ENCODE measurements around the gene ORAI3.
A peak's percentile ranks its signal among the peaks of the same experiment; 100 is the strongest.
"Not testable (repeated sequence)": the region's sequence is repeated elsewhere in the genome, so short reads cannot be mapped to it uniquely, and the experiment has no call there.

The ORAI3 gene

DNA sequence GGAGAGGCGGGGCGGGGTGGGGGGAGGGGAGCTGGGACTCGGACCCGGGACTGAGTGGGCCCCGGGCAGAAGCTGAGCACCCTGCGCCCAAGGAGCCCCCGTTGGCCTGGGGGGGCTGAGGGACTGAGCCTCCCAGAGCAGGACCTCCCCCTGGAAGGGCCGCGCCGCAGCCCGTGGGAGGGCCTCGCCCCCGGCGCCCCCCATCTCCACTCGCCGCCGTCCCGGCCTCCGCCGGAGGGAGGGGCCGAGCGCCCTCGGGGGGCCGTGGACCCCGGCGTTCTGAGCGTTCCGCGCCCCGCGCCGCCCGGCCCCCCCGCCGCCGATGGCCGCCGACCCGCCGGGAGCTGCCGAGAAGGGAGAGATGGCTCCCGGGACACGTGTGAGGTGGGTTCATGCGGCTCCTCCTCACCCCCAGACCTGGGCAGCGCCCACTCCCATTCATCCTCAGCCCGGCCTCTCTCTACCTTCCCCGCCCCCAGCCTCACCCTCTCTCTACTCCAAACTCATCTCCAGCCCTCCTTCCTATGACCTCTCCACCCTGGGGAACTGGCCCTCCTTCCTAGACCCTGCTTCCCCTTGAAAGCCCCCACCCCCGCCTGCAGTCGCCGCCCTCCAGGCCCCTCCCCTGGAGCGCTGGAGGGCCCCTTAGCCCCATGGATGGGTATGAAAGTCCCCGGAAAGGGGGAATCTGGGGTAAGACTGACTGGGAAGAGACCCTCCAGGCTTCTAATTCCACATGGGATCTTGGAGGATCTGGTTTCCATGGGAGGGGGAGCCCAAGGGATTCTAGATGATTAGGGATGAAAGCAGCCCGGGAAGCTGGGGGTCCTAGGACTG is 24.6 kb upstream of the ORAI3 start:
- no peak for DNase-seq

GRCh38 chr16:30924913-30925631 is 23.8 kb upstream of the ORAI3 start:
- DNase-seq = no peak

DNA sequence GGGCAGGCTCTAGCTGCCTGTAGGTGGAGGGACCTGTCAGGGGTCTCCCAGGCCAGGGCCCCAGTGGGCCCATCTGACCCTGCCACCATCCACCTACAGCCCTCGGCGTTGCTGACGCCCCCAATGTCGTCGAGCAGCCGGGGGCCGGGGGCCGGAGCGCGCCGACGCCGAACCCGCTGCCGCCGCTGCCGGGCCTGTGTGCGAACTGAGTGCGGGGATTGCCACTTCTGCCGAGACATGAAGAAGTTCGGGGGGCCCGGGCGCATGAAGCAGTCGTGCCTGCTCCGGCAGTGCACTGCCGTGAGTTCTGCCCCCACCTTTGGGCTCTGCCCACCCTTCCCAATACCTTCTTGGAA is 23.3 kb upstream of the ORAI3 start:
- DNase-seq = no peak

DNA sequence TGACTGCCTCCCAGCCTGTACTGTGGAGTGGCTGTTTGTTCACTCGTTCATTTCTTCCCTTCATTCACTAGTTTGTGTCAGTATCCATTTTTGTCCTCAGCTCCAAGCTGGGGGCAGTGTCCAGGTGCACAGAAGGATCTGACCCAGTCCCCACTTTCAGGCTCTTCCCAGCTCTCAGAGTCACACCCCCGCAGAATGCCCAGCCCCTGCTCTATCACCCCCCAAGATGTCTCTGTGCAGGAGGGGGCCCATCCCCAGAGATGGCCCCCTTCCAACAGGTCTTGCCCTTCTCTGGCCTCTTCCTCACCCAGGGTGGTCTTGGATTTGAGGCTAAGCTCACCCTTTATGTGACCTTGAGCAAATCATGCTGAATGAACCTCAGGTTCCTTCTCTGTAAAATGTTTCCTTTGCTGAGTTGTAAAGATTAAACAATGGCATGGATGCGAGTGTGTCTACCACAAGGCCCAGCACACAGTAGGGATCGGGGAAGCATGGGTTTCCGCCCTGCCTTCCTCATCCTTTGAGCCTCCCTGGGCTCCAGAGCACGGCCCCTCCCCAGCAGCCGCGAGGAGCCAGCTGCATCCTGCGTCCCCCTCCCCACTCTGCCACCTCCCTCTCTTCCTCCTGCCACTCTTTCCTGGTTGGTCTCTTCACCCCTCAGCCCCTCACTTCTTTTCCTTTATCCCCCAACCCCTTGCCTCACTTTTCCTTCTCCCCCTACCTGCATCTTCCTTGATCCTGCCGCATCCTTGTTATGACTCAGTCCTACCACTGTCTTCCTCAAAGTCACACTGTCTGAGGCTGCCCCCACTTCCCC is 22.7 kb upstream of the ORAI3 start:
- DNase-seq = no peak

- DNase-seq = no peak
These were observed 21.7 kb upstream of the ORAI3 start for GRCh38 chr16:30926937-30927788.

DNA sequence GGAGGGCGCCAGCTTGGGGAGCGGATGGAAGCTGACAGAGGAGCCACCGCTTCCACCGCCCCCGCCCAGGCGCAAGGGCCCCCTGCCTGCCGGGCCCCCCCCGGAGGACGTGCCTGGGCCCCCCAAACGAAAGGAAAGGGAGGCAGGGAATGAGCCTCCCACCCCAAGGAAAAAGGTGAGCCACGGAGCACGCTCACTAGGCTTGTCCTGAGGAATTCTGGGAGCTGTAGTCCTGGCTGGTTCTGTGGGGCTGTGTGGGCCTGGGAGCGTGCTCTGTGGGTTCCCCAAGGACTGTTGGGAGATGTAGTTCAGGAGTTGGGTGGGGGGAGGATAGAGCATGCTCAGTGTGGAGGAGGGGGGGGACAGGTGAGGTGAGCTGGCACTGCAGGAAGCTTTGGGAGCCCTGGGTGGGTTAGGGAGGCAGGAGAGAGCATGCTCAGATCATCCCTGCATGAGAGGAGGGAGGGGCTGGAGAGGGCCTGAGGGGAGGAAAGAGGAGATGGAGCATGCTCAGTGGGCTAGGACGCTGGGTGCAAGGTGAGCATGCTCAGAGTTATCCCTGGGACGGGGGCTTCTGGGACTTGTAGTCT is 21.0 kb upstream of the ORAI3 start:
- peak; percentile 87 to 98 for DNase-seq

DNA sequence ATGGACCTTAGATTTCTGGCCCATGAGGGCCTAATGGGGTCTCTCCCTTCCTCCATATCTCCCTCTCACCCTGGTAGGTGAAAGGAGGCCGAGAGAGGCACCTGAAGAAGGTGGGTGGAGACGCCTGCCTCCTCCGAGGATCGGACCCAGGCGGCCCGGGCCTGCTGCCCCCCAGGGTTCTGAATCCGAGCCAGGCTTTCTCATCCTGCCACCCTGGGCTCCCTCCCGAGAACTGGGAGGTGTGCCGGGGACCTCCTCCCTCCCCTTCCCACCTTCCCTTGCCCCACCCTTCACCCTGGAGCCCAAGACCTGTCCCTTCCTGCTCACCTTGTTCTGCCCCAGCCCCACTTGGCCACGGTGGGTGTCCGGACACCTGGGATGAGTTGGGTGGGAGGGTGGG is 20.5 kb upstream of the ORAI3 start:
- no peak for DNase-seq

- DNase-seq = no peak
These were observed 19.7 kb upstream of the ORAI3 start for GRCh38 chr16:30929167-30929566.

DNA sequence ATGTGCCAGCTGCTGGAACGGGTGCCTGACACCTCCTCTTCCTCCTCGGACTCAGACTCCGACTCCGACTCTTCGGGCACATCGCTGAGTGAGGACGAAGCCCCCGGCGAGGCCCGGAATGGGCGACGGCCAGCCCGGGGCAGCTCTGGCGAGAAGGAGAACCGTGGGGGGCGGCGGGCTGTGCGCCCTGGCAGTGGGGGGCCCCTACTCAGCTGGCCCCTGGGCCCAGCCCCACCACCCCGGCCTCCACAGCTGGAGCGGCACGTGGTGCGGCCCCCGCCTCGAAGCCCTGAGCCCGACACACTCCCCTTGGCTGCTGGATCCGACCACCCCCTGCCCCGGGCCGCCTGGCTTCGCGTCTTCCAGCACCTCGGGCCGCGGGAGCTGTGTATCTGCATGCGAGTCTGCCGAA is 18.7 kb upstream of the ORAI3 start:
- DNase-seq = no peak

GRCh38 chr16:30931068-30931650 is 17.7 kb upstream of the ORAI3 start:
- no peak for DNase-seq

GRCh38 chr16:30934827-30935557 is 13.9 kb upstream of the ORAI3 start:
- no peak for DNase-seq

- no peak for DNase-seq
These were observed 11.2 kb upstream of the ORAI3 start for GRCh38 chr16:30937692-30938091.

GRCh38 chr16:30939571-30939970 is 9.3 kb upstream of the ORAI3 start:
- not testable (repeated sequence) for DNase-seq

- DNase-seq = no peak
These were observed 7.1 kb upstream of the ORAI3 start for GRCh38 chr16:30941600-30942425.

- no peak for DNase-seq
These were observed 6.5 kb upstream of the ORAI3 start for GRCh38 chr16:30942426-30942806.

GRCh38 chr16:30944352-30944751 is 4.5 kb upstream of the ORAI3 start:
- no peak for DNase-seq

DNA sequence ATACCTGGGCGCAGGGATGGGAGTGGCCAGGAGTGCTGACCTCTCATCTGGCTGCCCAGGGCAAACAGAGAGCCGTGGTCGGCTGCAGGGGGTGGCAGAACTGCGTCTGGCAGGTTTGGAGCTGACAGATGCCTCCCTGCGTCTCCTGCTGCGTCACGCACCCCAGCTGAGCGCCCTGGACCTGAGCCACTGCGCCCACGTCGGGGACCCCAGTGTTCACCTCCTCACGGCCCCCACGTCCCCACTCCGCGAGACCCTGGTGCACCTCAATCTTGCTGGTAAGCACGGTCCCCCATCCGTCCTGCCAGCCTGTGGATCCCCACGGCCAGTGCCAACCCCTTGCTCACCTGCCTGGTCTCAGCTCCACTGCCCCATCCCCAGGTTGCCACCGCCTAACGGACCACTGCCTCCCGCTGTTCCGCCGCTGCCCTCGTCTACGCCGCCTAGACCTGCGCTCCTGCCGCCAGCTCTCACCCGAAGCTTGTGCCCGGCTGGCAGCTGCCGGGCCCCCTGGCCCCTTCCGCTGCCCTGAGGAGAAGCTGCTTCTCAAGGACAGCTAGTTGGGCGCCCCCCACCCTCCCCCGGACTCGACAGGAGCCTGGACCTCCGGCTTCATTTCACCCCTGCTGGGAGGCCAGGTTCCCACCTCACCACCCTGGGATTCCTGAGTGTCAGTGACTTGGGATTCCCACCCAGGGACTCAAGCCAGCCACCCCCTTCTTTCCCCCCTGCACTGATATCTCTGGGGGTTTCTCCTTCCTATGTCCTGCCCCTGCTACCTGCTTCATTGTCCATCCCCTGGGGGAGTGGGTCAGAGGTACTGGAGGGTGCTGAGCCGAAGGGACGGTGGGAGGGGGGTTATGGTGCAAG is 2.0 kb upstream of the ORAI3 start:
- no peak for DNase-seq

DNA sequence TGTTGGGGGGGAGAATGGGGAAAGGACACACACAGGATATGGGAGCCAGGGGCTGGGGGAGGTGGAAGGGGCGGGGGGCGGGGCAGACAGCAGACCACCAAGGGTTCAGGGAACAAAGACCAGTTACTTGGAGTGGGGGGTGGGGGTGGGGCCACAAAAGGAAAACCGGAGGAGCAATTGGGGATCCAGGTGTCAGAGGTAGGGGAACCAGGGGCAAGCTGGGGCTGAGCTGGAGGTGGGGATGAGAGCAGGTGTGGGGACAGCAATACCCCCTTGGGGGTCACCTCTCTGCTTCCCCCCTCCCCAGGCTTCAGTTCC is 1.4 kb upstream of the ORAI3 start:
- no peak for DNase-seq

Data from cerebellar nuclear complex (tissue), 1 donor.